ENCODE measurements around the gene DLG5. TPM values are rescaled to one million over a fixed set of nuclear protein-coding genes. Genes with fewer than 3 reads are reported as not detected.

Gene DLG5
- total and polyA plus RNA-seq, 10 of the 15 experiments (the other 5 are each of a cell fraction or from before 2014, with no cell fraction given) = 0.18 to 6.6 (median 2.7) TPM

DNA sequence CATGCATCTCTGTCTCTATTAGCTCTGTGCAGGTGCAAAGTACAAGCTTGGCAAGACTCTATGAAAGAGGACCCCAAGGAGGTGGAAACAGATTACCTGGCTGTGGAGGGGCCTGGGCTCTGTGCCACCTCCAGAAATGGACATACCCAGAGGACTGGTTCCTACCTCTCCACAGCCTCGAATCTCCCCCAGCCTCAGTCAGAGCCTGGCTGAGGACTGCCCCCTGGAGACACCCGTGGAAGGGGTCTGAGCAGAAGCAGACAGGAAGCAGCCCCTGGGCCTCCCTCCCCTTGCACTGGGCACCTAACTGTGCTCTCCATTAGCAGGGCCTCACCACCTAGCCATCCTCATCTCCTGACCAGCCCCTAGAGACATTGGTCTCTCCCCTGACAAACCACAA, 92.0 kb downstream of the DLG5 start:
- Histone ChIP-seq H3K36me3 (ENCODE audit: control insufficient read depth in 2 of 2, insufficient read depth in 2 of 2, low read length in 1 of 2) (peaks cover 0 to 2% of the 10 kb centered on the region in 2 experiments; a peak in 2 of 4 replicates), H3K9me3 (replicated peaks; ENCODE audit: control insufficient read depth, insufficient read depth, low read length) (no peaks in the 10 kb centered on the region), H3K79me2 (ENCODE audit: control insufficient read depth, insufficient read depth, low read length) (no peaks in the 10 kb centered on the region), H3K4me2 (ENCODE audit: control insufficient read depth, insufficient read depth) (no peak overlapping the region), H3K4me1 (ENCODE audit: control insufficient read depth, insufficient read depth, low read length) (peaks cover 11% of the 10 kb centered on the region), H3K27ac (ENCODE audit: control insufficient read depth, insufficient read depth) (no peak overlapping the region), H2AFZ (ENCODE audit: control insufficient read depth, low read depth, low read length) (no peak overlapping the region), H3K9ac (ENCODE audit: control insufficient read depth, insufficient read depth, low read length) (no peak overlapping the region), H3K4me3 (no peak overlapping the region), H4K20me1 (ENCODE audit: control insufficient read depth, insufficient read depth) (no peaks in the 10 kb centered on the region), H3K27me3 (replicated peaks in 1 of 2; ENCODE audit: control insufficient read depth in 2 of 2, insufficient read depth in 2 of 2, low read length in 1 of 2) (no peaks in the 10 kb centered on the region)
- RAD21 ChIA-PET (ENCODE audit: unreplicated experiment) = no interaction called here
- intact Hi-C loops (cut with micrococcal nuclease; ENCODE audit: unreplicated experiment) = no loop called here
- in situ Hi-C loops (cut with MboI) = no loop called here
- POLR2A ChIA-PET = no interaction called here
- WGBS (ENCODE audit: insufficient coverage, insufficient replicate concordance, low lambda C conversion rate, missing lambda C conversion rate) = 20% methylated on average over 2 of the region's 2 CpGs
- BruUV-seq (replicated peaks) = no TSS peak
- ATAC-seq (no peak), DNase-seq (ENCODE audit: low read depth, low spot score) (no peak), FAIRE-seq (no peak)
- TF ChIP-seq, protein P1, sequence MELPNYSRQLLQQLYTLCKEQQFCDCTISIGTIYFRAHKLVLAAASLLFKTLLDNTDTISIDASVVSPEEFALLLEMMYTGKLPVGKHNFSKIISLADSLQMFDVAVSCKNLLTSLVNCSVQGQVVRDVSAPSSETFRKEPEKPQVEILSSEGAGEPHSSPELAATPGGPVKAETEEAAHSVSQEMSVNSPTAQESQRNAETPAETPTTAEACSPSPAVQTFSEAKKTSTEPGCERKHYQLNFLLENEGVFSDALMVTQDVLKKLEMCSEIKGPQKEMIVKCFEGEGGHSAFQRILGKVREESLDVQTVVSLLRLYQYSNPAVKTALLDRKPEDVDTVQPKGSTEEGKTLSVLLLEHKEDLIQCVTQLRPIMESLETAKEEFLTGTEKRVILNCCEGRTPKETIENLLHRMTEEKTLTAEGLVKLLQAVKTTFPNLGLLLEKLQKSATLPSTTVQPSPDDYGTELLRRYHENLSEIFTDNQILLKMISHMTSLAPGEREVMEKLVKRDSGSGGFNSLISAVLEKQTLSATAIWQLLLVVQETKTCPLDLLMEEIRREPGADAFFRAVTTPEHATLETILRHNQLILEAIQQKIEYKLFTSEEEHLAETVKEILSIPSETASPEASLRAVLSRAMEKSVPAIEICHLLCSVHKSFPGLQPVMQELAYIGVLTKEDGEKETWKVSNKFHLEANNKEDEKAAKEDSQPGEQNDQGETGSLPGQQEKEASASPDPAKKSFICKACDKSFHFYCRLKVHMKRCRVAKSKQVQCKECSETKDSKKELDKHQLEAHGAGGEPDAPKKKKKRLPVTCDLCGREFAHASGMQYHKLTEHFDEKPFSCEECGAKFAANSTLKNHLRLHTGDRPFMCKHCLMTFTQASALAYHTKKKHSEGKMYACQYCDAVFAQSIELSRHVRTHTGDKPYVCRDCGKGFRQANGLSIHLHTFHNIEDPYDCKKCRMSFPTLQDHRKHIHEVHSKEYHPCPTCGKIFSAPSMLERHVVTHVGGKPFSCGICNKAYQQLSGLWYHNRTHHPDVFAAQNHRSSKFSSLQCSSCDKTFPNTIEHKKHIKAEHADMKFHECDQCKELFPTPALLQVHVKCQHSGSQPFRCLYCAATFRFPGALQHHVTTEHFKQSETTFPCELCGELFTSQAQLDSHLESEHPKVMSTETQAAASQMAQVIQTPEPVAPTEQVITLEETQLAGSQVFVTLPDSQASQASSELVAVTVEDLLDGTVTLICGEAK (IDR thresholded peaks at IDR 0.05; ENCODE audit: borderline replicate concordance) = no peak
- TF ChIP-seq BHLHE40 (IDR thresholded peaks at IDR 0.05; ENCODE audit: borderline replicate concordance in 1 of 2, low read depth in 2 of 2, low read length in 1 of 2) = no peak
- no peak for TF ChIP-seq RELA (IDR thresholded peaks at IDR 0.05; ENCODE audit: borderline replicate concordance, partially characterized antibody)
- TF ChIP-seq POLR2AphosphoS2 (IDR thresholded peaks at IDR 0.05; ENCODE audit: low read depth, low read length) = no peak
- SMC1A ChIA-PET (ENCODE audit: uncharacterized antibody, unreplicated experiment) = no interaction called here
- CTCF ChIA-PET = interaction anchor here (8.0 kb wide), 1 partner anchor 117 kb away, joined by 175 read pairs; no protein-coding TSS in a partner anchor
